Hepatocyte (in vitro differentiated cells): Measurements from ENCODE around the gene OVAAL. TPM values are rescaled to one million over a fixed set of nuclear protein-coding genes. Genes with fewer than 3 reads are reported as not detected.

ENCODE experiments used
- DNase-seq: peaks from one replicate; pipeline ENCODE4 v3.0.0-alpha.2; 2016; ENCODE audit warnings: low spot score
- H2AFZ ChIP-seq: fragments of 200-600 bp; sonication (generic); 2 replicates; pipeline ENCODE4 v1.6.0; 2016; ENCODE audit warnings: antibody characterized with exemption, mild to moderate bottlenecking
- H3K27ac ChIP-seq: fragments of 200-600 bp; sonication (generic); 2 replicates; pipeline ENCODE4 v1.5.1; 2016; ENCODE audit warnings: mild to moderate bottlenecking
- H3K27me3 ChIP-seq: fragments of 200-600 bp; sonication (generic); 2 replicates; pipeline ENCODE4 v1.6.1; 2016
- H3K36me3 ChIP-seq: fragments of 200-600 bp; sonication (generic); replicated peaks from 2 replicates; pipeline ENCODE4 v1.5.1; 2016; ENCODE audit warnings: low read depth; ENCODE audit not compliant: insufficient read depth
- H3K4me1 ChIP-seq: fragments of 200-600 bp; sonication (generic); 2 replicates; pipeline ENCODE4 v1.5.1; 2016; ENCODE audit warnings: mild to moderate bottlenecking, moderate library complexity; ENCODE audit not compliant: insufficient read depth
- H3K4me2 ChIP-seq: fragments of 200-600 bp; sonication (generic); 2 replicates; pipeline ENCODE4 v1.6.0; 2016
- H3K4me3 ChIP-seq: fragments of 200-600 bp; sonication (generic); 2 replicates; pipeline ENCODE4 v1.5.1; 2016; ENCODE audit warnings: mild to moderate bottlenecking
- H3K79me2 ChIP-seq: fragments of 200-600 bp; sonication (generic); 2 replicates; pipeline ENCODE4 v1.6.0; 2017; ENCODE audit warnings: mild to moderate bottlenecking
- H3K9me2 ChIP-seq: fragments of 200-600 bp; sonication (generic); replicated peaks from 2 replicates; pipeline ENCODE4 v1.6.0; 2017; ENCODE audit warnings: mild to moderate bottlenecking; ENCODE audit not compliant: insufficient read depth
- H3K9me3 ChIP-seq: fragments of 200-600 bp; sonication (generic); 2 replicates; pipeline ENCODE4 v1.5.1; 2016; ENCODE audit warnings: low read depth, mild to moderate bottlenecking
- H4K20me1 ChIP-seq: fragments of 200-600 bp; sonication (generic); 2 replicates; pipeline ENCODE4 v1.6.0; 2016; ENCODE audit warnings: mild to moderate bottlenecking; ENCODE audit not compliant: insufficient read depth, poor library complexity, severe bottlenecking
- EZH2 ChIP-seq: fragments of 200-600 bp; sonication (generic); IDR thresholded peaks from 2 replicates; pipeline ENCODE4 v1.6.1; 2016; ENCODE audit warnings: antibody characterized with exemption, mild to moderate bottlenecking, borderline replicate concordance
- EZH2phosphoT487 ChIP-seq: fragments of 200-600 bp; sonication (generic); IDR thresholded peaks from one replicate; pipeline ENCODE4 v1.6.1; 2018; ENCODE audit warnings: antibody characterized with exemption, mild to moderate bottlenecking, low read depth, moderate library complexity; ENCODE audit not compliant: unreplicated experiment, severe bottlenecking
- WGBS: methylation state at CpG from one replicate; pipeline ENCODE4 v1.1.6; 2016; ENCODE audit warnings: low lambda C conversion rate; ENCODE audit errors: missing lambda C conversion rate; 5-methylcytosine and 5-hydroxymethylcytosine counted together
- polyA plus RNA-seq: library from polyadenylated mRNA; unstranded; fragments of >200 nt; fragmentation: Nextera tagmentation; extraction: Ambion mirVana; gene quantifications from 2 replicates; pipeline ENCODE4 v1.2.1, GENCODE V29; 2016
- total RNA-seq: library from RNA; depleted of rRNA; stranded (reverse); fragments of >200 nt; gene quantifications from 2 replicates; pipeline ENCODE4 v1.2.3, GENCODE V29; 2014
- TF ChIP-seq, protein P1 (sequence below): fragments of 200-600 bp; sonication (generic); IDR thresholded peaks from 2 replicates; pipeline ENCODE4 v1.5.1; 2016; ENCODE audit warnings: antibody characterized with exemption, mild to moderate bottlenecking; ENCODE audit not compliant: poor library complexity

The OVAAL gene
- total and polyA plus RNA-seq, 2 experiments from 2014 or later = not detected

DNA sequence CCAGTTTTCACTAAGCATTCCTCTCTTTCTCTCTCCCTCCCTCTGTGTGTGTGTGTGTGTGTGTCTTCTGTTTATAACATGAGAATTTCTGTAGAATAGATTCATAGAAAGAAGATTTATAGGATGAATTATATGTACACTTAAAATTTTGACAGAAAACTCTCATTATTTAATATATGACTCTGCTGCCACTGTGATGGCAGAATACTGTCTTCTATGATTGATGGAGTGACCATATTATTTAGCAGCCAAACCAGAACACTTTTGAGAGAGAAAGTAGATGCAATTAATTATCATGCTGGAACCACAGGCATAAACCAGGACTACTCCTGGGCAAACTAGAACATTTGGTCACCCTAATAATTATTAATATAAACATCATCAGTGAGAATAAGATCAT is 38.8 kb downstream of the OVAAL start:
- TF ChIP-seq EZH2phosphoT487 (no peak), EZH2 (no peak)
- TF ChIP-seq, protein P1, sequence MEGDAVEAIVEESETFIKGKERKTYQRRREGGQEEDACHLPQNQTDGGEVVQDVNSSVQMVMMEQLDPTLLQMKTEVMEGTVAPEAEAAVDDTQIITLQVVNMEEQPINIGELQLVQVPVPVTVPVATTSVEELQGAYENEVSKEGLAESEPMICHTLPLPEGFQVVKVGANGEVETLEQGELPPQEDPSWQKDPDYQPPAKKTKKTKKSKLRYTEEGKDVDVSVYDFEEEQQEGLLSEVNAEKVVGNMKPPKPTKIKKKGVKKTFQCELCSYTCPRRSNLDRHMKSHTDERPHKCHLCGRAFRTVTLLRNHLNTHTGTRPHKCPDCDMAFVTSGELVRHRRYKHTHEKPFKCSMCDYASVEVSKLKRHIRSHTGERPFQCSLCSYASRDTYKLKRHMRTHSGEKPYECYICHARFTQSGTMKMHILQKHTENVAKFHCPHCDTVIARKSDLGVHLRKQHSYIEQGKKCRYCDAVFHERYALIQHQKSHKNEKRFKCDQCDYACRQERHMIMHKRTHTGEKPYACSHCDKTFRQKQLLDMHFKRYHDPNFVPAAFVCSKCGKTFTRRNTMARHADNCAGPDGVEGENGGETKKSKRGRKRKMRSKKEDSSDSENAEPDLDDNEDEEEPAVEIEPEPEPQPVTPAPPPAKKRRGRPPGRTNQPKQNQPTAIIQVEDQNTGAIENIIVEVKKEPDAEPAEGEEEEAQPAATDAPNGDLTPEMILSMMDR = no peak
- Histone ChIP-seq H2AFZ (no peak overlapping the region), H3K4me2 (no peak overlapping the region), H3K79me2 (no peaks in the 10 kb centered on the region), H3K4me3 (no peak overlapping the region), H3K4me1 (peaks cover 9% of the 10 kb centered on the region), H3K9me2 (no peaks in the 10 kb centered on the region), H3K27me3 (no peaks in the 10 kb centered on the region), H4K20me1 (no peaks in the 10 kb centered on the region), H3K9me3 (no peaks in the 10 kb centered on the region), H3K36me3 (no peaks in the 10 kb centered on the region), H3K27ac (no peak overlapping the region)
- no peak for DNase-seq

DNA sequence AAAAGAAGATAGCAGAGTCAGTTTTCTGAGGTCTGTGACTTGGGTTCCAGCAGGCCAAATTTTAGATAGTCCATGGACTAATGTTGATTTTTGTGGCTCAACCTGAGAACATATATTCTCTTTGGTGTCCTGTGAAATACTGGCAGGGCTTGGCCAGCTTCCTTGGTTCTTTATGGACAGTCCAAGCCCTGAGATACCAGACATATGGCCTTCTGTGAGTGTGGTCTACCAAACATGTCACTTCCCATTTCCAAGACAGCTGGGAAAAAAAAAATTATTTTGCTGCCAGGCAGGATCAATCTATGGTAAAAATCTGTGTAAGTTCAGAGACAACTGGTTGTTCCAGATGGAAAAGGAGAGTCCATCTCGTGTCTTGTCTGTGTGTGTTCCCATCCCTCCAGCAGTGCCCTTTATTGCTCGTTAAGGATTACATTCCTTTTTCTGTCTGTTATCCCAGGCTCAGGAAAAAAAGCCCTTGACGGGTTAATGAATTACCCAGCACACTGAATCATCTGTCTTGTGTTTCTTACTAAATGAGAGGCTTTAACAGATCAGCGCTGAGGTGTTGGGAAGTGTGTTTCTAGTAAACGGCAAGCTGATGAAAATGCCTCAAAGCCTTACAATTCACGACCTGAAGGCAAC is 39.7 kb downstream of the OVAAL start:
- Histone ChIP-seq H3K4me2 (peak overlapping the region; percentile 52), H3K79me2 (no peaks in the 10 kb centered on the region), H3K27ac (peak overlapping the region; percentile 52), H3K27me3 (no peaks in the 10 kb centered on the region), H3K36me3 (no peaks in the 10 kb centered on the region), H3K9me3 (no peaks in the 10 kb centered on the region), H3K9me2 (no peaks in the 10 kb centered on the region), H2AFZ (no peak overlapping the region), H3K4me3 (no peak overlapping the region), H4K20me1 (no peaks in the 10 kb centered on the region), H3K4me1 (peaks cover 9% of the 10 kb centered on the region)
- WGBS = 9% methylated on average over 6 of the region's 6 CpGs
- TF ChIP-seq EZH2 (no peak), EZH2phosphoT487 (no peak)
- TF ChIP-seq, protein P1 = no peak
- DNase-seq = peak; percentile 69

DNA sequence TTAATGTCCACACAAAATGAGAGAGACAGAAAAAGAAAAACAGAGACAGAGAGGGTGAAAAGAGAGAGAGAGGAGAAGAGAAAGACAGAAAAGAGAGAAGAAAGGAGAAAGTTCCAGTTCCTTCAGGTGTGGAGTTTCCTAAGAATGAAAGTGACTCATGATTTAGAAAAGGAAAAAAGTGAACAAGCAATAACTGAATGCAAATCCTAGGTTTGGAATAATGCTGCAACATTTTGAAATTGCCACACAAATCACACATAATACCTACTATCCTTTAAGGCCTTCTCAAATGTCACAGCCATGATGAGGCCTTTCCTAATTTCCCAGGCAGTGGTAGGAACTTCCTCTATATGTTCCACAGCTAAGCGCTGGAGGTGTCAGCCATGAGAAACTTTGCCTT is 41.6 kb downstream of the OVAAL start:
- Histone ChIP-seq H3K27ac (no peak overlapping the region), H3K4me3 (no peak overlapping the region), H3K36me3 (no peaks in the 10 kb centered on the region), H3K4me2 (no peak overlapping the region), H3K79me2 (no peaks in the 10 kb centered on the region), H3K9me2 (no peaks in the 10 kb centered on the region), H3K4me1 (peaks cover 7% of the 10 kb centered on the region), H3K9me3 (no peaks in the 10 kb centered on the region), H2AFZ (no peak overlapping the region), H3K27me3 (no peaks in the 10 kb centered on the region), H4K20me1 (no peaks in the 10 kb centered on the region)
- WGBS = 100% methylated on average over 1 of the region's 1 CpG
- no peak for DNase-seq
- TF ChIP-seq EZH2 (no peak), EZH2phosphoT487 (no peak)
- TF ChIP-seq, protein P1 = no peak

DNA sequence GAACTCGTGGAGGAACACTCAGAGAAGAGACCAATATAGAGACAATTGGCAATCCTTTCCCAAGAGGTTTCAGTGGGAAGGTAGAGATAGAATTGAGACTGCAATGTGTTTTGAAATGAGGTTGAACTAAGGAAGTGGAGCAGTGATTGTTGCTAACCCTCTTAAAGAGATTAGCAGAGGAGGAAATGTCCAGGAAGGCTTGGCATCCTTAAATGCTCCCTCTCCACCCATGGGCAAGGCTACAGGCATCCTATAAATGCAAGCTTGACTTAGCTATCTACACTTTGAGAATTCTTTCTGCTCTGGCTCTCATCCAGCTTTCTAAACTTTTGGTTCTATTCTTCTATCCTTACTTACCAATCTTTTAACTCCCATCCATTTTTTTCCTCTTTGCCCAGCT is 42.7 kb downstream of the OVAAL start:
- H2AFZ ChIP-seq = no peak overlapping the region
- H3K36me3 ChIP-seq = no peaks in the 10 kb centered on the region
- DNase-seq = no peak
- H3K27ac ChIP-seq = no peak overlapping the region
- TF ChIP-seq, protein P1 = no peak
- no peak for TF ChIP-seq EZH2phosphoT487
- TF ChIP-seq EZH2 = no peak
- no peak overlapping the region for H3K4me3 ChIP-seq
- H3K27me3 ChIP-seq = no peaks in the 10 kb centered on the region
- no peaks in the 10 kb centered on the region for H4K20me1 ChIP-seq
- H3K79me2 ChIP-seq = no peaks in the 10 kb centered on the region
- no peaks in the 10 kb centered on the region for H3K9me3 ChIP-seq
- no peak overlapping the region for H3K4me2 ChIP-seq
- H3K9me2 ChIP-seq = no peaks in the 10 kb centered on the region
- WGBS = 86% methylated on average over 1 of the region's 1 CpG
- H3K4me1 ChIP-seq = peaks cover 7% of the 10 kb centered on the region
